HG02571 (cell line): ENCODE measurements around the gene SLC2A10.

Source experiments
- ATAC-seq: cut with Tn5 transposase; IDR thresholded peaks from one replicate; pipeline ENCODE4 v1.9.1; 2021; ENCODE audit warnings: mild to moderate bottlenecking, moderate library complexity; ENCODE audit not compliant: unreplicated experiment

Gene SLC2A10

GRCh38 chr20:46724343-46724959 lies 15.0 kb downstream of the SLC2A10 start:
- no peak for ATAC-seq

GRCh38 chr20:46725186-46726165 lies 16.0 kb downstream of the SLC2A10 start:
- no peak for ATAC-seq

- ATAC-seq = no peak
Measured at GRCh38 chr20:46731770-46732169, 22.3 kb downstream of the SLC2A10 start.

- ATAC-seq = no peak
Measured at GRCh38 chr20:46735436-46735835, 26.0 kb downstream of the SLC2A10 start.

GRCh38 chr20:46739431-46740213 lies 30.2 kb downstream of the SLC2A10 start:
- no peak for ATAC-seq

- ATAC-seq = no peak
Measured at GRCh38 chr20:46740214-46740609, 30.8 kb downstream of the SLC2A10 start.

GRCh38 chr20:46741924-46742668 lies 32.6 kb downstream of the SLC2A10 start:
- ATAC-seq = no peak

GRCh38 chr20:46742669-46743045 lies 33.2 kb downstream of the SLC2A10 start:
- ATAC-seq = no peak

GRCh38 chr20:46743088-46743487 lies 33.6 kb downstream of the SLC2A10 start:
- ATAC-seq = no peak

- ATAC-seq = no peak
Measured at GRCh38 chr20:46746956-46747526, 37.6 kb downstream of the SLC2A10 start.

GRCh38 chr20:46749147-46749546 lies 39.7 kb downstream of the SLC2A10 start:
- no peak for ATAC-seq

GRCh38 chr20:46751856-46752255 lies 42.4 kb downstream of the SLC2A10 start:
- ATAC-seq = no peak

- no peak for ATAC-seq
Measured at GRCh38 chr20:46752728-46753127, 43.3 kb downstream of the SLC2A10 start.

GRCh38 chr20:46755483-46756413 lies 46.3 kb downstream of the SLC2A10 start:
- ATAC-seq = no peak

GRCh38 chr20:46756419-46756818 lies 47.0 kb downstream of the SLC2A10 start:
- no peak for ATAC-seq

GRCh38 chr20:46757135-46757534 lies 47.7 kb downstream of the SLC2A10 start:
- no peak for ATAC-seq

GRCh38 chr20:46757754-46758678 lies 48.6 kb downstream of the SLC2A10 start:
- no peak for ATAC-seq
